ENCODE measurements around the gene POLR1A.

POLR1A gene

GRCh38 chr2:85975581-85975980, 130.1 kb downstream of the POLR1A start:
- DNase-seq = no peak

GRCh38 chr2:85974390-85974789, 131.3 kb downstream of the POLR1A start:
- no peak for DNase-seq

- no peak for DNase-seq
These were observed 133.3 kb downstream of the POLR1A start for GRCh38 chr2:85972355-85972754.

- peak; percentile 68 for DNase-seq
These were observed 134.3 kb downstream of the POLR1A start for GRCh38 chr2:85971366-85971765.
